ENCODE measurements around the gene TTC33.
"Not testable (repeated sequence)": the region's sequence is repeated elsewhere in the genome, so short reads cannot be mapped to it uniquely, and the experiment has no call there.

The TTC33 gene

DNA sequence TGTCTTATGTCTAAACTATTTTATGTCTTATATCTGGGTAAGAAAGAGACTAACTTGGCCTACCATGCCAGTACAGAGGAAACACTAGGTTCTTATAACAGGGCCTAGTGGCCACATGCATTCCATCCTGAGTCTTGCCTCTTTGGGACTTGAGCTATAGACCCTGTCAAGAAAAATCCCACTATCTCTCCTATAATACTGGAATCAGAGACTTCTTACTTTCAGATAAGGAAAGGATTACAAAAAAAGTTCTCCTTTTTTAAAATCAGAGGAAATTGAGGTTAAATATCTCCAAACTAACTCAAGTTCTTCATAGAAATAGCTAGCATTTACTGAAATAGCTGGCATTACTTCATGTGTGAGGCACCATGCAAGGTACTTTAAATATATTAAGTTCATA lies 41.8 kb downstream of the TTC33 start:
- no peak for DNase-seq

DNA sequence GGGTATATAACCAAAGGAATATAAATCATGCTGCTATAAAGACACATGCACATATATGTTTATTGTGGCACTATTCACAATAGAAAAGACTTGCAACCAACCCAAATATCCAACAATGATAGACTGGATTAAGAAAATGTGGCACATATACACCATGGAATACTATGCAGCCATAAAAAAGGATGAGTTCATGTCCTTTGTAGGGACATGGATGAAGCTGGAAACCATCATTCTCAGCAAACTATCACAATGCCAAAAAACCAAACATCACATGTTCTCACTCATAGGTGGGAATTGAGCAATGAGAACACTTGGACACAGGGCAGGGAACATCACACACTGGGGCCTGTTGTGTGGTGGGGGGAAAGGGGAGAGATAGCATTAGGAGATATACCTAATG lies 45.2 kb downstream of the TTC33 start:
- not testable (repeated sequence) for DNase-seq

GRCh38 chr5:40705484-40705883 lies 50.3 kb downstream of the TTC33 start:
- DNase-seq = not testable (repeated sequence)

DNA sequence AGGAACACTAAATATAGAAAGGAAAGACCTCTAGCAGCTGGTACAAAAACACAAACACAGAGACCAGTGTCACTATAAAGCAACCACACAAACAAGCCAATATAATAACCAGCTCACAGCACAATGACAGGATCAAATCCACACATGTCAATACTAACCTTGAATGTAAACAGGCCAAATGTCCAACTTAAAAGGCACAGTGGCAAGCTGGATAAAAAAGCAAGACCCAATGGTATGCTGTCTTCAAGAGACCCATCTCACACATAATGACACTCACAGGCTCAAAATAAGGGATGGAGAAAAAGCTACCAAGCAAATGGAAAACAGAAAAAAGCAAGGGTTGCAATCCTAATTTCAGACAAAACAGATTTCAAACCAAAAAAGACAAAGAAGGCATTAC lies 53.7 kb downstream of the TTC33 start:
- DNase-seq = not testable (repeated sequence)

DNA sequence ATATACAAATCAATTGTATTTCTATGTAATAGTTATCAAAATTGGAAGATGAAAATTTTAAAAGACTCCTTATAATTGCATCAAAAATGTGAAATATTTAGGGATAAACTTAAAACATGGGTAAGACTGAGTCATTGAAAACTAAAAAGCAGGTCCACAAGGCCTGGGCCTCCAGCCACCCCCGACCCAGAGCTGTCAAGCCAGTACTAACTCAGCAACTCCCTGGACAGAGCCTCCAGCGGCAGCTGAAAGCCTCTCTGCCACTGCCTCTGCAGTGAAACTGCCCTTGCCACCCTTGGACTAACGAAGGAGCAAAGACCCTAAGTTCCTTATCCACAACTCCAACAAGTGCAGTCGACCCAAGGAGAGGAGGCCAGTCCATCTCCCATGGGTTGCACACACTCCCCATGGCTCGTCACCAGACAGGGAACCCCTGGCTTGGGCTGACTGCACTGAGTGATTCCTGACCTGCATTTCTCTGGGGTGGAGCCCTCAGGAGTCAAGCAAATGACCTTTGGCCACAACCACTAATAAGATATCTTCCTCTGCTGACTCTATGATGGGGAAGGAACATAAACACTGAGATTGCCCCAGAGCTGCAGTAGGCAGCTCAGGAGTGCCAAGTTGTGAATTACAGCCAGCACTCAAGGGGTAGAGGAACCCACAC lies 55.5 kb downstream of the TTC33 start:
- DNase-seq = no peak

DNA sequence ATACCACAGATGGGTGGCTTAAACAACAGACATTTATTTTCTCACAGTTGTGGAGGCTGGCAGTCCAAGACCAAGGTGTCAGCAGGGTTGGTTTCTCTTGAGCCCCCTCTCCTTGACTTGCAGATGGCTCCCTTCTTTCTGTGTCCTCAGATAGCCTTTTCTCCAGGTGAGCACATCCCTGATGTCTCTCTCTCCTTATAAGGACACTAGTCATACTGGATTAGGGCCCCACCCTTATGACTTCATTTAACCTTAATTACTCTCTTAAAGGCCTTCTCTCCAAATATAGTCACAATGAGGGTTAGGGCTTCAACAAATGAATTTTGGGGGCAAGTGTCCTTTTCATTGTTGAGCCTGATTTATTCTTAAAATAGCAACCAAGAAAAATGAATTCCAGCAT lies 61.3 kb downstream of the TTC33 start:
- no peak for DNase-seq

DNA sequence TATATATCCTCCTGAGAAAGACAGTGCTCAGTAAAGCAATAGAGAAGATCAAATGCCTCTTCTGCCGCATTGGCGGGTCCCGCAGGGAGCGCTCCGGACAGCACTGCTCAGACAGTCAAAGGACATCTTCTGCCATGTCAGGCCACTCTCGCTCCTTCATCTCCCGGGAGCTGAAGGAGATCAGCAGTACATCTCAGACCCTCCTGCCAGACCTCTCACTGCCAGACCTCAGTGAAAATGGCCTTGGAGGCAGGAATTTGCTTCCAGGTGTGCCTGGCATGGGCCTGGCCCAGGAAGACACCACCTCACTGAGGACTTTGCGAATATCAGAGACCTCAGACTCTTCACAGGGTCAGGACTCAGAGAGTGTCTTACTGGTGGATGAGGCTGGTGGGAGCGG lies 63.9 kb downstream of the TTC33 start:
- no peak for DNase-seq

GRCh38 chr5:40690267-40690666 lies 65.5 kb downstream of the TTC33 start:
- no peak for DNase-seq

- DNase-seq = no peak
These were observed 66.3 kb downstream of the TTC33 start for GRCh38 chr5:40689438-40689837.

DNA sequence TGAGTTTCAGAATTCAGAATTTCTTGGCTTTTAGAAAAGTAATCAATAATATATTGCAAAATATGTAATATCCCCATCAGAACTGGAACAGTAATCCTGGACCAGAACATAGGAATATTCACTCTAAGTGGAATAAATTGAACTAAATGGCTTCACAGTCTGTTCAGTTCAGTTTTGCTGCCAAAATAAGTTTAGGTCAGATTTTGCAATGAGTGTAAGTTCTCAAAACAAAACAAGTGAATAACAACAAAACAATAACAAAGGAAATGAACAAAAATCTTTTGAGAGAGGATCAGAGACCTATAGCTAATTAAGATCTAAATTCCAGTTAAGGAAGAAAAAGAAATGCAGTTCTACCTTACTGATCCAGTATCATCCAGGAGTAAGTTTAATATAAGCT lies 66.8 kb downstream of the TTC33 start:
- no peak for DNase-seq

DNA sequence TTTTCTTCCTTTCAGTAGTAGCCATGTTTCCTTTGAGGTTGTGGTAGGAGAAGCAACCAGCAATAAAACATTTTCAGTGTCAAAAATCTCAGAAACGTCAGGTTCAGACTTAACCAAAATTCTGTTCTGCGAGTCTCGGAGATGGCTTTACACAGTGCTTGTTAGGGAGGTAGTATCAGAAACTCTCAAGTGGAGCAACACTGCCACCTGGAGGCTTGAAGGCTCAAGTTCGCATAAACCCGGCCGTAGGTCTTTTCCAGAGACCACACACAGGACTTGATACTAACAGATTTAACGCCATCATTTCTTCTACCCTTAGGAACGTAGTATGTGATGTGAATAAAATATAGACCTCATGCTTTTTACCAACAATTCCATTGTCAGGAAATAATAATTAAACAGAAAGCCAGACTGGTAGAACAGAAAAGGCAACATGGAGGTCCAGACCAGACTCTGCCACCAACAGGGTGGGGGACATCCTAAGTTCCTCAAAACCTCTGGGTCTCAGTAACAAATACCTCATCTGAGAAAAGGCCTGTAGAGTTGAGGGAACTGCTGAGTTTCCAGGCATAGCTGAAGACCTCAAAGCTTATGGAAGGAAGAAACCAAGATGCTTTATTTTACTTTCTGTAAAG lies 67.5 kb downstream of the TTC33 start:
- DNase-seq = peak; percentile 64

- no peak for DNase-seq
These were observed 68.4 kb downstream of the TTC33 start for GRCh38 chr5:40687321-40687720.

DNA sequence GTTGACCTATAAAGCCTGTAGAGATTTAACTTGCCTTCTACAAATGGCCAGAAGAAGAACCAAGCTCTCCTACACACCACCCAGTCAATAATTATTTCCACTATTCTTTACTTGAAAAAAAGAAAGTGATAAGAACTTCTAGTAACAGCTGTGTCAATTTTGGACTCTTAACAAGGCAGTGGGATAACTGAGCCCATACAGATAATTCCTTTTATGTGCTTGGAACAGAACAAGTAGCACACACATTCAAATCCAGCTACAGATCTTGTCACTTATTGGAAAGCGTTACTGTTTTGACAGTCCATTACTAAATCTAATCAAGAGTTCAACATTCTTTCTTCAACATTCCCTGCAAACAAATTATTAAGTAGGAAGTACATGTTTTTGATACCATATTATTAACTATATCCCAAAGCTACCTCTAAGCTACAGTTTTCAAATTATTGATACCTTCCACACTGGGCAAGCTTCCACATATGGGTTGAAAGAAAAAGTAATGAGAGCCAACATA lies 69.7 kb downstream of the TTC33 start:
- no peak for DNase-seq

- no peak for DNase-seq
These were observed 70.6 kb downstream of the TTC33 start for GRCh38 chr5:40685193-40685592.

DNA sequence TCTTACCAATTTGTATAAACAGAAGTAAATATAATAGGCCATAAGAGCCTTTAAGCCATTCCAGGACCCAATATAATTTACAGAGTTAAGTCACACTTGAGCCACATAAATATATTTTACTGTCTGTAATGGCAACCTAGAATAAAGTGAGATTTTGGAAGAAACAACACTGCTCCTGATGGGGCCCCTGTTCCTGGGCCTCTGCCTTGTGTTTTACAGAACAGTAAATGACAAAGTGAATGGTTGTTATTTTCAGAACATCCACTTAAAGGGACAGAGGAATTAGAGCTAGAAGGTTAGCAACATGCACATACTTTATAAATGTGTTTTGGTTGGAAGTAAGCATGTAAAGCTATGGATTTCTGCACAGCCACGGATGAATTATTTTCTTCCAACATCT lies 72.5 kb downstream of the TTC33 start:
- no peak for DNase-seq

- DNase-seq = no peak
These were observed 73.4 kb downstream of the TTC33 start for GRCh38 chr5:40682154-40683017.

- DNase-seq = no peak
These were observed 74.2 kb downstream of the TTC33 start for GRCh38 chr5:40681363-40682153.

DNA sequence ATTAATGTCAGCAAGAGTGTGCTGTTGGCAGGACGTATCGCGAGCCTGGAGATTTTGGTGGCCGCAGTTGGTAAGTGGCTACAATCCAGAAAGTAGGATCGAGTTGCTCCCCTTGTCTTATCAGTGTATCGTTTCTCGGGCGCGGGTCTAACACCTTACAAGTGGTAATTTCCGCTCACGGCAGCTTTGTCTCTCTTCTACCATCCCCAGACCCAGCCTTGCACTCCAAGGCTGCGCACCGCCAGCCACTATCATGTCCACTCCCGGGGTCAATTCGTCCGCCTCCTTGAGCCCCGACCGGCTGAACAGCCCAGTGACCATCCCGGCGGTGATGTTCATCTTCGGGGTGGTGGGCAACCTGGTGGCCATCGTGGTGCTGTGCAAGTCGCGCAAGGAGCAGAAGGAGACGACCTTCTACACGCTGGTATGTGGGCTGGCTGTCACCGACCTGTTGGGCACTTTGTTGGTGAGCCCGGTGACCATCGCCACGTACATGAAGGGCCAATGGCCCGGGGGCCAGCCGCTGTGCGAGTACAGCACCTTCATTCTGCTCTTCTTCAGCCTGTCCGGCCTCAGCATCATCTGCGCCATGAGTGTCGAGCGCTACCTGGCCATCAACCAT lies 74.9 kb downstream of the TTC33 start:
- no peak for DNase-seq

- DNase-seq = no peak
These were observed 75.7 kb downstream of the TTC33 start, which contains the start of gene PTGER4 for GRCh38 chr5:40679913-40680681. Gene PTGER4 (plus strand): TSS chr5:40679915. CDS start chr5:40680994, 1,079 bp downstream.

DNA sequence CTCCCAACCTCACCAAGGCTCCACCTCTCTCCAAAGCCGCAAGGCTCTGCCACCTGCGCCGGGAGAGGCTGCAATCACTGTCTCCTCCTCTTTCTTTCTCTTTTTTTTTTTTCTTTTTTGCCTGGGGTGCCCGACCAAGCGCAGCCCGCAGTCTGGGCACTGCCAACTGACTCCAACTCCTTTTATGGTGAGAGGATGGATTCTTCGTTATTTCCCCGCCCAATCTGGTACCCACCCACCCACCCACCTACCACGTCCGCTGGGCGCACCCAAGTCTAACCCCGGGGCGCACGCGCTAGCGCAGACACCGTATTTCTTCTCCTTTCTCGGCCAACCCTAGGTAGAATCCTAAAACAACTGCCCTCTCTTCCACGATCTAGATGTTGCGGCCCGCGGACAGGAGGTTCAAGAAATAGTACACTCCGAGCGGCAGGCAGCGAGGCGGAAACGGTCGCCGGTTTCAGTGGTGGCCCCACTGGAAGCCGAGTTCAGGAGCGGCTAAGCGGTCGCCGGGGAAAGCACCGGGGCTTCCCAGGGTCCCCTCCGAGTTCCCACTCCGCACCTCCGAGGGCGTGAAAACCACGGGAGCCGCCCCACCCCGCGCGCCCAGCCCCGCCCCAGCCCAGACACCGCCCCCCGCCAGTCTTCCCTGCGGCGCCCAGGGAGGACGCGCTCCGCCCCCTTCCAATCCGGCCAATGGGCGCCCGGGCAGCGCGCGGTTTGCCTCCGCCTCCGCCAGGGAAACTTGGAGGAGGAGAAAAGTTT lies 76.4 kb downstream of the TTC33 start:
- no peak for DNase-seq

All from COR-L47 (cell line).